Cortex of kidney (tissue), 1 donor: ENCODE data around the gene ZBTB25.

ENCODE experiments used
- DNase-seq: peaks from one replicate; lab custom pipeline; 2025; lab: John Stamatoyannopoulos, UW

ZBTB25 gene

GRCh38 chr14:64440494-64440893, 63.1 kb downstream of the ZBTB25 start:
- DNase-seq, result no peak

GRCh38 chr14:64439141-64439540, 64.5 kb downstream of the ZBTB25 start:
- DNase-seq, result no peak

GRCh38 chr14:64438181-64438841, 65.3 kb downstream of the ZBTB25 start:
- DNase-seq, result no peak

GRCh38 chr14:64434528-64434927, 69.1 kb downstream of the ZBTB25 start:
- no peak for DNase-seq

GRCh38 chr14:64423987-64424386, 79.7 kb downstream of the ZBTB25 start:
- no peak for DNase-seq

- DNase-seq, result no peak
These were observed 80.9 kb downstream of the ZBTB25 start for GRCh38 chr14:64422756-64423155.

GRCh38 chr14:64422005-64422404, 81.6 kb downstream of the ZBTB25 start:
- no peak for DNase-seq

- DNase-seq, result no peak
These were observed 82.5 kb downstream of the ZBTB25 start for GRCh38 chr14:64421166-64421565.

- no peak for DNase-seq
These were observed 84.6 kb downstream of the ZBTB25 start for GRCh38 chr14:64419003-64419402.

- DNase-seq, result no peak
These were observed 85.9 kb downstream of the ZBTB25 start for GRCh38 chr14:64417771-64418125.

GRCh38 chr14:64417055-64417770, 86.4 kb downstream of the ZBTB25 start:
- no peak for DNase-seq

GRCh38 chr14:64416348-64416932, 87.2 kb downstream of the ZBTB25 start:
- no peak for DNase-seq

GRCh38 chr14:64412237-64412636, 91.4 kb downstream of the ZBTB25 start:
- no peak for DNase-seq

GRCh38 chr14:64411001-64411400, 92.6 kb downstream of the ZBTB25 start:
- DNase-seq, result no peak

GRCh38 chr14:64410084-64410774, 93.4 kb downstream of the ZBTB25 start:
- no peak for DNase-seq

GRCh38 chr14:64409126-64409920, 94.3 kb downstream of the ZBTB25 start:
- DNase-seq, result no peak

- no peak for DNase-seq
These were observed 96.3 kb downstream of the ZBTB25 start for GRCh38 chr14:64407329-64407728.

GRCh38 chr14:64405295-64405694, 98.3 kb downstream of the ZBTB25 start:
- DNase-seq, result no peak

- no peak for DNase-seq
These were observed 101.7 kb downstream of the ZBTB25 start for GRCh38 chr14:64401949-64402348.

GRCh38 chr14:64400829-64401459, 102.7 kb downstream of the ZBTB25 start:
- no peak for DNase-seq
